Measurements from ENCODE around the gene SIAH2.

GRCh38 chr3:150725548-150725947, 37.4 kb downstream of the SIAH2 start:
- TF ChIP-seq CTCF (IDR thresholded peaks at IDR 0.05; ENCODE audit: insufficient read depth, low read length): no peak
- no peak for TF ChIP-seq REST (IDR thresholded peaks at IDR 0.05; ENCODE audit: insufficient replicate concordance, low read depth)
- TF ChIP-seq POLR2AphosphoS5 (IDR thresholded peaks at IDR 0.05; ENCODE audit: low read depth): no peak
- TF ChIP-seq GABPA (IDR thresholded peaks at IDR 0.05; ENCODE audit: low read depth): no peak
